Ascending aorta (tissue), 2 donors: ENCODE results near the gene NPPA. TPM values are rescaled to one million over a fixed set of nuclear protein-coding genes. Genes with fewer than 3 reads are reported as not detected.

Source experiments
- DNase-seq, 2 donors: peaks; one replicate each; pipeline ENCODE4 v3.0.0-alpha.2; 2019; ENCODE audit warnings: low spot score in 2 of 2
- H3K27ac ChIP-seq, 2 donors: fragments of 200-600 bp; sonication (generic); one replicate each; pipeline ENCODE4 v1.5.1; 2016 to 2017; ENCODE audit warnings: mild to moderate bottlenecking in 1 of 2
- H3K27me3 ChIP-seq: fragments of 200-600 bp; sonication (generic); one replicate; pipeline ENCODE4 v1.5.1; 2017
- H3K36me3 ChIP-seq, 2 donors: fragments of 200-600 bp; sonication (generic); one replicate each; pipeline ENCODE4 v1.5.1; 2016
- H3K4me1 ChIP-seq, 2 donors: fragments of 200-600 bp; sonication (generic); one replicate each; pipeline ENCODE4 v1.5.1; 2016 to 2017; ENCODE audit warnings: mild to moderate bottlenecking in 1 of 2
- H3K4me3 ChIP-seq, 2 donors: fragments of 200-600 bp; sonication (generic); one replicate each; pipeline ENCODE4 v1.5.1; 2016 to 2017; ENCODE audit warnings: mild to moderate bottlenecking in 1 of 2
- H3K9me3 ChIP-seq, 2 donors: fragments of 200-600 bp; sonication (generic); one replicate each; pipeline ENCODE4 v1.5.1; 2016
- intact Hi-C: fragments of 100-400 bp; cut with DNase I; formaldehyde crosslinking; loops from one replicate; pipeline ENCODE4 v1.15.1; 2023
- total RNA-seq: library from RNA; depleted of rRNA; stranded (reverse); fragments of >200 nt; gene quantifications from one replicate; pipeline ENCODE4 v1.1.0, GENCODE V29; 2016
- TF ChIP-seq, protein P1 (sequence below), 3 experiments: fragments of 200-600 bp in 2 of 3; fragments of 450-650 bp in 1 of 3; sonication (generic) in 2 of 3; IDR thresholded peaks; one replicate each; pipeline ENCODE4 v1.5.1; 2016 to 2019; ENCODE audit warnings: antibody characterized with exemption in 3 of 3, mild to moderate bottlenecking in 1 of 3, moderate library complexity in 1 of 3

Gene NPPA
- total RNA-seq, 1 donor from 2014 or later: not detected

DNA sequence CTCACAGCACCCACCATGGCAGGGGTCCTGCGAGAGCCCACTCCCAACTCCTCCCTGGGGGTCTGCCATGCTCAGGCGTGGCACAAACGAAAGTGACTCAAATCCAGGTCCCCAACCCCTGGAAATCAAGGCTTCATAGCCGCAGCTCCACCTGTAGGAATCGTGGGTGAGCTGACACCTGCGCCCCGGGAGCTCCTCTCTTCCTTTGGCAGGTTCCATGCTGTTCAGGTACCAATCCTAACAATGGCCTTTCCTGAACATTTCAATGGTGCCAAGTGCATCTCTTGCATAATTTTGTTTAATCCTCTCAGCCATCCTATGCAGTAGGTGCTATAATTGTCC, 40.1 kb upstream of the NPPA start:
- TF ChIP-seq, protein P1, sequence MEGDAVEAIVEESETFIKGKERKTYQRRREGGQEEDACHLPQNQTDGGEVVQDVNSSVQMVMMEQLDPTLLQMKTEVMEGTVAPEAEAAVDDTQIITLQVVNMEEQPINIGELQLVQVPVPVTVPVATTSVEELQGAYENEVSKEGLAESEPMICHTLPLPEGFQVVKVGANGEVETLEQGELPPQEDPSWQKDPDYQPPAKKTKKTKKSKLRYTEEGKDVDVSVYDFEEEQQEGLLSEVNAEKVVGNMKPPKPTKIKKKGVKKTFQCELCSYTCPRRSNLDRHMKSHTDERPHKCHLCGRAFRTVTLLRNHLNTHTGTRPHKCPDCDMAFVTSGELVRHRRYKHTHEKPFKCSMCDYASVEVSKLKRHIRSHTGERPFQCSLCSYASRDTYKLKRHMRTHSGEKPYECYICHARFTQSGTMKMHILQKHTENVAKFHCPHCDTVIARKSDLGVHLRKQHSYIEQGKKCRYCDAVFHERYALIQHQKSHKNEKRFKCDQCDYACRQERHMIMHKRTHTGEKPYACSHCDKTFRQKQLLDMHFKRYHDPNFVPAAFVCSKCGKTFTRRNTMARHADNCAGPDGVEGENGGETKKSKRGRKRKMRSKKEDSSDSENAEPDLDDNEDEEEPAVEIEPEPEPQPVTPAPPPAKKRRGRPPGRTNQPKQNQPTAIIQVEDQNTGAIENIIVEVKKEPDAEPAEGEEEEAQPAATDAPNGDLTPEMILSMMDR (IDR thresholded peaks at IDR 0.05): no peak
- no peaks in the 10 kb centered on the region for H3K27me3 ChIP-seq
- H3K4me3 ChIP-seq: no peak overlapping the region
- intact Hi-C loops: no loop called here
- H3K36me3 ChIP-seq: no peaks in the 10 kb centered on the region
- no peak for DNase-seq
- no peaks in the 10 kb centered on the region for H3K4me1 ChIP-seq
- no peaks in the 10 kb centered on the region for H3K9me3 ChIP-seq
- no peak overlapping the region for H3K27ac ChIP-seq

DNA sequence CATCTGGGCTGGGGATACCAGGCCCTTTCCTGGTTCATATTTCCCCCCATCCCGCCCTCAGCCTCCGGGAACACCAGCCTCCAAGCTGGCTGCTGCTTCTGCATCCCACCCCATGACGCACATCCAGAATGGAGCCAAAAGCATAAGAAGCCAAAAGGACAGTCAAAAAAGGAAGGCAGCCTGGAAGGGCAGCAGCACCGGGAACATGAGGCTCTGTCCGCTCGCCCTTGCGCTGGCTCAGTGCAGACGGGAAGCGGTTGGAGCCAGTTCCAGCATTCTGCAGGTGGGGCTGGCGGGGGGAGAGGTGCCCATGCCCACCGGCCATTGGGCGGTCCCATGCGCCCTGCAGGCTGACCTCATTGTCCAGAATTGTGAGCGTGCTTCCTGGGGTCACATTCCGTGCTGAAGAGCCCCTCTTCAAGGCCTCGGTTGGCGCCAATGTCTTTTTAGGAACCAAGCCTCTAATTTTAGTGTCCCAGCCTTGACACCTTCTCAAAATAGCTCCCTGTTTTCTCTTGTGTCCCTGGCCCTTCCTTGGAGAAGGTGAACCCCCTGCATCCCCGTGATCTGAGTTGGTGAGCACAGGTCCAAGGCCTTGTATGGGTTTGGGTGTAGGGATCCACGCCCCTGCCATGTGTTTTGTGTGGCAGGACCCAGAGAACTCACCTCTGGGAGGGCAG, 39.5 kb upstream of the NPPA start:
- no peak overlapping the region for H3K4me3 ChIP-seq
- no peaks in the 10 kb centered on the region for H3K27me3 ChIP-seq
- intact Hi-C loops: no loop called here
- TF ChIP-seq, protein P1 (IDR thresholded peaks at IDR 0.05): no peak
- H3K4me1 ChIP-seq: no peaks in the 10 kb centered on the region
- no peaks in the 10 kb centered on the region for H3K36me3 ChIP-seq
- H3K27ac ChIP-seq: no peak overlapping the region
- no peak for DNase-seq
- H3K9me3 ChIP-seq: no peaks in the 10 kb centered on the region

DNA sequence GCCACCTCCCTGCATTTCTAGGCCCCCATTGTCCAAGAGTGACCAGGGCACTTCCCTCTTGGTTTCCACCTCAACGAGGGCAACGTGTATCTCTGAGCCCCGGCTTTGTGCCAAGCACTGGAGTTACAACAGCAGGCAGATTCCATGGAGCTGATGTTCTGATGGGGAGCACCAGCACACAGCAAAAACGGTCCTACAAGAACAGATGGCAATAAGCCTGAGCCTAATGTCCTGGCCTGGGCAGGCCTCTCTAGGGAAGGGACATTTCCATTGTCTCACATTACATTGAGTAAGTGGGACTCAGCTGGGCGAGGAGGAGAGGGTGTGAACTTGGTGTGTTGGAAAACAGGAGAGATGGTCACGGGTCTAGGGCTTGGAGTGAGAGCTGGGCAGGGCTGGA, 38.3 kb upstream of the NPPA start:
- H3K27me3 ChIP-seq: no peaks in the 10 kb centered on the region
- no peaks in the 10 kb centered on the region for H3K36me3 ChIP-seq
- TF ChIP-seq, protein P1 (IDR thresholded peaks at IDR 0.05): no peak
- H3K4me1 ChIP-seq: no peaks in the 10 kb centered on the region
- no peak overlapping the region for H3K4me3 ChIP-seq
- no peak overlapping the region for H3K27ac ChIP-seq
- H3K9me3 ChIP-seq: no peaks in the 10 kb centered on the region
- DNase-seq: no peak
- intact Hi-C loops: no loop called here

DNA sequence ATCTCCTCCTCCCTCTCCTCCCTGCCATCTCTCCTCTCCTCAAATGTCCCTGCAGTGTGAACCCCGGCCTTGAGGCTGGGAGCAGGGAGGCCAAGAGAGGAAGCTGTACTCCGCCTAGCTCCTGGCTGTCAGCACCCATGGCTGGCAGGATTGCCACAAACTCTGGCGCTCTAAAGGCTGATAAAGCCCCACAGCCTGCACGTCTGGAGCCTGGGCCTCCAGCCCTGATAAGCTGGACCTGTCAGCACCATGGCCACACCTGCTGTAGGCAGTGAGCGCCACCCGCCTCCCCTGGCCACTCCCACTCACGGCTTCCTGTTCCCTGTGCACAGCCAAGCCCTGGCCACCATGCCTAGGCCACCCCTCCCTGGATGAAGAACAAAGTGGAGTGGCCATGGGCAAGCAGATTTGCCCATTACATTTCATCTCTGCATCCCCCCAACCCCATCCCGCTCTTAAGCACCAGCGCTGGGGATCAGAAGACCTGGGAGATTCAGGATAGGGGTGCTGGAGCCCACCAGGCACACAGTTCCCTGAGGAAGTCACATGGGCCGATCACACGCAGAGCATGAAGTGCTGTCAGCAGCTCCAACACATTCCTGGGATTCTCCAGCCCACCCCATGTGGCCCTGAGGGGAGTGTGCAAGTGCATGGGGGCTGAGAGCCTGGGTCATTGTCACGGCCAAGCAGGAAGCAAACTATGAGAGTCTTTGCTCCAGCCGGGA, 35.4 kb upstream of the NPPA start:
- no peaks in the 10 kb centered on the region for H3K4me1 ChIP-seq
- H3K27ac ChIP-seq: no peak overlapping the region

DNA sequence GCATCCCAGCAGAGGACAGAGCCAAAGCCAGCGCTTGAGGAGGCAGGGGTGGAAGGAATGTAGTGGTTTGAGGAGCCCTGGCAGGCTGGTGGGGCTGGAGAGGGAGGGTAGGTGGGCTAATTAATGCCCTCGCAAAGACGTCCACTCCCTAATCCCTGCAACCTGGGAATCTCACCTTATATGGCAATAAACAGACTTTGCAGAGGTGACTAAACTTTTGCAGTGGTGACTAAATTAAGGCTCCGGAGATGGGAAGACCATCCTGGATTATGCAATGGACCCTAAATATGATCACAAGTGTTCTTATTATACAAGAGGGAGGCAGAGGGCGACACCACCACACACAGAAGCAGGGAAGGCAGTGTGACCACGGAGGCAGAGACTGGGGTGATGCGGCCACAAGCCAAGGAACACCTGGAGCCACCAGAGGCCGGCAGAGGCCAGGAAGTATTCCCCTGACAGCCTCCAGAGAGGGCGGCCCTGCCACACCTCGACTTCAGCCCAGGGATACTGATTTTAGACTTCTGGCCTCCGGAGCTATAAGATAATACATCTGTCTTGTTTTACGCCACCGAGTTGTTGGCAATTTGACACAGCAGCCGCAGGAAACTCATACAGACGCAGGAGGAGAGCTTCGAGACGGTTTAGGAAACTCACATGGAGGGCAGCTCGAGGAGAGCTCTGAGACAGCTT, 34.3 kb upstream of the NPPA start:
- intact Hi-C loops: no loop called here
- no peaks in the 10 kb centered on the region for H3K9me3 ChIP-seq
- TF ChIP-seq, protein P1 (IDR thresholded peaks at IDR 0.05): no peak
- no peak overlapping the region for H3K27ac ChIP-seq
- H3K36me3 ChIP-seq: no peaks in the 10 kb centered on the region
- no peaks in the 10 kb centered on the region for H3K4me1 ChIP-seq
- H3K27me3 ChIP-seq: no peaks in the 10 kb centered on the region
- DNase-seq: no peak
- H3K4me3 ChIP-seq: no peak overlapping the region

More for the DNA sequence above, 35.4 kb upstream of the NPPA start:
- Histone ChIP-seq H3K27me3 (no peaks in the 10 kb centered on the region), H3K36me3 (no peaks in the 10 kb centered on the region), H3K9me3 (no peaks in the 10 kb centered on the region), H3K4me3 (no peak overlapping the region)
- TF ChIP-seq, protein P1 (IDR thresholded peaks at IDR 0.05): no peak
- no peak for DNase-seq
- intact Hi-C loops: no loop called here
